Left cardiac atrium (tissue), 4 donors: Measurements from ENCODE around the gene FABP7. TPM values are rescaled to one million over a fixed set of nuclear protein-coding genes. Genes with fewer than 3 reads are reported as not detected.

Experiments used
- ATAC-seq, 2 donors: fragments of 200-7000 bp; cut with Tn5 transposase; one replicate each; pipeline ENCODE4 v1.9.1; 2020; ENCODE audit warnings: mild to moderate bottlenecking in 2 of 2, moderate library complexity in 2 of 2
- DNase-seq: peaks from one replicate; pipeline ENCODE4 v3.0.0-alpha.2; 2020
- intact Hi-C, 2 donors: fragments of 100-400 bp; cut with DNase I; formaldehyde crosslinking; loops; one replicate each; pipeline versions ENCODE4 v1.14.1 to v1.15.1; 2022 to 2023
- total RNA-seq, 2 donors: library from RNA; stranded (reverse); fragmentation: NEBNext Ultra II Directional; extraction: Animal tissue kit (Norgen Biotek cat#: 25700); gene quantifications; one replicate each; pipeline ENCODE4 v1.2.1, GENCODE V29; 2021
- donor health status: DM: no; HTN: yes; CAD: no.
- donor health status: DM: no; HTN: yes; CAD: no; lungs with severe emphysema.
- donor health status: DM: yes; HTN: yes; CAD: no.
- donor health status: Dilated cardiomyopathy.

The FABP7 gene
- total RNA-seq, 2 donors from 2014 or later: 0.21 TPM; not detected in 1

DNA sequence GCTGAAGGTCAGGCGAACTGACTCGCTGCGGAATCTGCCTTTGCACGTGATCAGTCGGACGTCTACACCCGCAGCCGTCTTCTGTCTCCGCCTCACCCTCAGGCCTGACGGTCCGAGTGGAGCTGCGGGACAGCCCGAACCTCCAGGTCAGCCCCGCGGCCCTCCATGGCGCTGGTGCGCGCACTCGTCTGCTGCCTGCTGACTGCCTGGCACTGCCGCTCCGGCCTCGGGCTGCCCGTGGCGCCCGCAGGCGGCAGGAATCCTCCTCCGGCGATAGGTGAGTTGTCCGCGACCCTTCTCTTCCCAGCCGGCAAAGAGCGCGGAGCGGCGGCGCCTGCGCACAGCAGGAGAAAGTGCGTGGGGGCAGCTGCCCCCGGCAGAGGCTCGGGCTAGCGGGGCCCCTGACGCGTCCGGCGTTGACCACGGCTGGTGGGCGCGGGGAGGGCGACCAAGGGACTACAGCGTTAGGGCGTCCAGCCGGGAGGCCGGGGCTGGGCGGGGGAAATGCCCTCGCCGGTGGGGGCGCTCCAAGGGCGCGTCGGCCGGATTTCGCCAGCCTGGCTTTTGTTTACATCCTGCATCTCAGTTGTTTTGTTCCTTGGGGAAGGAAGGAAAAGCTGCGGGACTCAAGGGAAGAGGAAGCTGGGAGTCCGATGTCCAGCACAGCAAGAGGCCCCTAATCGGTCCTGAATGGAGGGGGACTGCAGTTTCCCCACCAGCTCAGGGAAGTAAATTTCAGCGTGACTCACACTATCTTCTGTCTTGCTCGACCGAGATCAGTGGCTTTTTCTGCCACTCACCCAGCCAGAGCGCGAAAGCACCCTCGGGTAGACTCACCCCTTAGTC lies 9.9 kb downstream of the FABP7 start, which contains the start of gene SMPDL3A:
SMPDL3A (plus strand) TSS at position 77 of the 846 bp plus-strand sequence; CDS start at position 166, 89 bp downstream.
- ATAC-seq (peak; percentile 88 to 92), DNase-seq (peak; percentile 69)
- intact Hi-C loops: no loop called here

DNA sequence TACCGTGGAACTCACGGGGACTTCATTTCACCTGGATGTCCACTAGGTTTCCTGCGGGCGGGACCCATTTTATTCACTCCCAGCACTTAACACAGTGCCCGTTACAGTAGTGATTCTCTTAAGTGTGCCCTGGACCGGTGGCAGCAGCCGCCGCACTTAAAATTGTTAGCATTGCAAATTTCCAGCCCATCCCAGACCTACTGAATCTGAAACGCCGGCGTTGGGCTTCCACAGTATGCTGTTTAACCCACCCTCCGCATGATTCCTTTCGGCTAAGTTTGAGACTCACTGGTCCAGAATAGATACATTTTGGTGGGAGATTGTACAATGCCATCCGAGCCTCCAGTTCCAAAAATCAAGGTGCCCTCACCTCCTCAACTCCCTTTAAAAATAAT lies 10.5 kb downstream of the FABP7 start:
- intact Hi-C loops: no loop called here

DNA sequence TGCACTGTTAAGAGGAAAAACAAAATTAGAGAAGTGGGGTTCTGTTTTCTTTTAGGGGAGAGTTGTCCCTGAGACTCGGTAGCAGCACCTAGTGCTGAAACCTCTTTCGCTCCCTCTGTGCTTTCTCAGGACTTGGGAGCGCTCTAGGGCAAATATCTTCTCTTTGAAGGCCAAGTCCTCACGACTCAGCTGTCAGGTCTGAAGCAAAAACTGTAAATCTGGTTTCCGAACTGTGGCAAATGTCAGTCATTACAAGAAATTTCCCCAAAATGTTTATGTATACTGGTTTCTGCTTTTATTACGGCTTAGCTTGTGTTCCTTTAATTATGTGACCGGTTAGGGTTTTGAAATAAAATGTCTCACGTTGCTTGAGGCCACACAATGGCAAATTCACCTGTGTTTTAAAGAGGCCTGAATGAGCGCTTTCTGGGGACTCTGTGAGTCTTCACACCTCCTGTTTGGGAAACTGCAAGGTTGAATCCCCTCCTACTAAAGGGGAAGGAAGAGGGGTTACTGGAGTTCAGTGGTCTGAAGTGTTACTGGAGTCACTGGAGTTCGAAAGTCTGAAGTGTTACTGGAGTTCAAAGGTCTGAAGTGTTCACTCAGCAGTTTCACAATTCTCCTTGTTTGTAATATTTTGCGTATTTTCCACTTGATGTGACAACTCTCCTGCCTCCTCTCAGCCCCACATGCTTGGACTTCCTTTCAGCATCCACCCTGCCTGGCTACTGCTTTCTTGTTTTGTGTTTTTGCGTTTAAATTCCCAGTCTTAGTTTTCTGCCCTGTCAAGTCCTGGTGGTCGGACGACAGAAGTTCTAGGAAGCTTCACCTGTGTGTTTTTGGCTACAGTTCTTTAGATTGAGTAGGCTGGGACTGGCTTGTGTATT lies 11.2 kb downstream of the FABP7 start:
- DNase-seq (no peak), ATAC-seq (no peak)
- intact Hi-C loops: no loop called here

More for the DNA sequence above, 10.5 kb downstream of the FABP7 start:
- peak in 1 of 2 donors; percentile 24 for ATAC-seq
- peak; percentile 30 for DNase-seq

DNA sequence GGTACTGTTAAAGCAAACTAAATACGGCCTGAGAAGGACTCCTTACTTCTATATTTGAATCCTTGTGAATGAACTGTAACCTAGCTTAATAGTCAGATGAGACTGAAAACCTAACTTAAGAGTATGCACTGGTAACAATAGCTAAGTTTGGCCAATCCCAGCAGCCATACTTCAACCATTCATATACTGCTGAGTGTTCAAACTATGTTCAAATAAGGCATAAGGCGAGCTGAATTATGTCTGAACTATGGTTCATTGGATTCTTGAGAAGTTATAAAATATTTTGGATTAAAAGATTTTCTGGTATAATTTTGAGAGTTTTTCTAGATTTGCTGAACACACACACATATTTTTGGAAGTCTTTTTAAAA lies 11.8 kb downstream of the FABP7 start:
- DNase-seq (no peak), ATAC-seq (no peak)
- intact Hi-C loops: no loop called here

DNA sequence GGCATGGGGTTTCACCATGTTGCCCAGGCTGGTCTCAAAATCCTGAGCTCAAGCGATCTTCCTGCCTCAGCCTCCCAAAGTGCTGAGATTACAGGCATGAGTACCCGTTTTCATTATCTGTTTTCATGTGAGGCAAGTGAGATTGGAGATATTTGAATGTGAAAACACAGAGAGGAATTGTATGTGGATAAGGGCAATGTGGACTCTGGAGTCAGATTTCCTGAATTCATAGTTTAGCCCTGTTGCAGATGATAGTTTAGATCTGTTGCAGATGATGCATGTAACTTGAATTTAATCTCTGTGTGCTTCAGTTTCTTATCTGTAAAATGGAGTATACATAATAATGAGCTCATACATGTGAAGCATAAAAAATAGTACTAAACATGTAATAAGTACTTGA lies 13.2 kb downstream of the FABP7 start:
- intact Hi-C loops: no loop called here
- DNase-seq: no peak
- ATAC-seq: no peak

DNA sequence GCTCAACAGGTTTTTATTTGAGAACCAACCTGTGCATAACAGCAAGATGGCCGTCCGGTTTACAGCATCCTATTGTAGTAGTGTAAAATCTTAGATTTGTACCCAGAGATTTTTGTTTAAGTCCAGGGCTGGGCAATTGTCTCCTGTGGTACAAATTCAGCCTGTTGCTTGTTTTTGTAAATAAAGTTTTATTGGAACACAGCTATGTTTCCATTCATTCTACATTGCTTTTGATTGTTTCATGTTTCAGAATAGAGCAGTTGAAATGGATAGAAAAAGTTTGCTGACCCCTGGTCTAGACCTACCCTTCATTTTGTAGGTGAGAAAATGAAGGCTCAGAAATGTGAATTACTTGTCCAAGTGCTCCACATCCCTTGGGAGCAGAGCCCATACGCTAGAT lies 18.0 kb downstream of the FABP7 start:
- intact Hi-C loops: no loop called here
- no peak for DNase-seq
- no peak for ATAC-seq

DNA sequence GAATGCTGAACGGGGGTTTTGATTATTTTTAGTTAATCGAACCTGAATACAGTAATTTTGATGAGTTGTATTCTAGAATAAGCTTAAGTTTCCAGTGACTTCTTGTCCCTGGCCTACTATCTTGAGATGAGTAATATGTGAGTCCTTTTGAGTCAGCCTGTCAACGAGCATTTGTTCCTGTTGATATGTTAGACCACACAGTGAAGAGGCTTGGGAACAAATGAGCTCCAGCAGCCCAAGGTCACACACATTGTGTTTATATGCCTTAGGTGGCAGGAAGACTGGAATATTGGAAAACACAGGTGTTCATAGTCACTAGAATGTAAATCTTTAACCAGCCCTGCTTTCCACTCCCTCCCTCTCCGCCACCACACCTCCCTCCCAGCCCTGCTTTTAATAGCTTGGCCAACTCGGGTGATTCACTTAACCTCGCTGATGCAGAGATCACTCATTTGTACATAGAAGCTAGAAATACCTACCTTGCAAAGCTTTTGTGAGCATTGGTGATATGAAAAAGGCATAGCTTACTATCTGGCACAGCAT lies 18.7 kb downstream of the FABP7 start:
- intact Hi-C loops: no loop called here
- DNase-seq (no peak), ATAC-seq (peak in 1 of 2 donors; percentile 91)

DNA sequence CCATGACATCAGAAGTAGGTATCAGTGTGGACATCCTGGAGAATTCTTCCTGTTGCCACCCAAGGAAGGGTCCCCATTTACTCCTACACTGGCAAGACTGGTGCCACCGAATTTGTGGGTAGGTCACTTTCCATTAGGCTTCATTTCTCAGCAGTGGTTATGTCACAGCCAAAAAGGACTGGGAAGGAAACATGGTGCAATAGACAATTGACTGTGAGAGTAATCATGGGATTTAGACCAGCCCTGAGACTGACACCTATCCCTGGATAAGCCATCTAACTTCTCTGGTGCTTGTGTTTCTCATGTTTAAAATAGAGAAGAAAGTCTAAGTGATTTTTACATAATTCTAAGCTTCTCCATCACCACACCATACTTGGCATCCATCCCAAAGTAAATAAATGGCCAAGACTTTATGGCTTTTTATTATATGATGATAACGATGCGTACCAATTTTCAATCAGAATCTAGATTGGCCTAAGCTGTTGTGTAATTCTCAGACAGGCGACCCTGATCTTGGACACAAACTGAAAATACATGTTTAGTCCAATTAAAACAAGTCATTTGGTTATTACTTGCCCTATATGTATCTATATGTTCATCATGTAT lies 19.7 kb downstream of the FABP7 start:
- intact Hi-C loops: no loop called here
- peak in 1 of 2 donors; percentile 28 for ATAC-seq
- DNase-seq: no peak

DNA sequence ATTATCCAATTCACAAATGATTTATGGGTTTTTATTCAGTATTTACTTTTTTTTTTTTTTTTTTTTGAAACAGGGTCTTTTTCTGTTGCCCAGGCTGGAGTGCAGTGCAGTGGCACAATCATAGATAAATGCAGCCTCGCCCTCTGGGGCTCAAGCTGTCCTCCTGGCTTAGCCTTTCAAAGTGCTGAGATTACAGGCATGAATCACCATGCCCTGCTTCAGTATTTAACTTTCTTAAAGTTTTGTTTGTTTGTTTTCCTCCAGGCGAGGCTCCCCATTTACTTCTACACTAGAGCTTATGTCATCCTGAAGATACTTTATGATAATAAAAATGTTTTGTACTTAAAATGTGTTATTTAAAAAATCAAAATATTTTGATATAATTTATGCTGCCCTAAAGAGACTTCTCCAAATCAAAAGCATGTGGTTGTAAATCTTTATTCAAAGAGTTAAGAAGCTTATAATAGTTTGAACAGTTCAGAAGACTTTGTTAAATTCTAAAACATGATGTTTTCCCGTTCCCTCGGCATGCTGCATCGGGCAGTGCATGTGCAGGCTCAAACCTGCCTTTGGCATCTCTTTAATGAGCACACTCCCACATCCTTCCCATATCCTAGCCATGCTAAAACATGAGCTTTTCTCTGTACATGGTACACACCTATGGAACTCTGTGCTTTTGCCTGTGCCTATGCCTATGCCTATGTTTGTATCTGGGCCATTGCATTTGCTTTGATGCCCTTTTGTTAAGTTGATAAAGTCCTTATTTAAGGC lies 20.6 kb downstream of the FABP7 start:
- ATAC-seq: peak in 1 of 2 donors; percentile 70
- intact Hi-C loops: no loop called here

DNA sequence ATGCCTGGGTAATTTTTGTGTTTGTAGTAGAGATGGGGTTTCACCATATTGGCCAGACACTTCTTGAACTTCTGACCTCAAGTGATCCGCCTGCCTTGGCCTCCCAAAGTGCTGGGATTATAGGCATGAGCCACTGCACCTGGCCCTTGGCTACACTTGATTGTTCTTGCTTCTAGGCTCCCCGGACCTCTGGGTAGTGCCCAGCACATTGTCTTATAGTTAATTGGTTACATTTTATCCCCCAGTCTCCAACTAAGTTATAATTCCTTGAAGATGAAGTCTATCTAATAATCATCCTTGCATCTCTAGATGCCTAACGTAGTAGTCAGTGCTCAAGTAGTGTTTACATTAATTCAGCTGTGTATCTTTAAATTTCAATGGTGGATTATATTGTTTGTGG lies 21.4 kb downstream of the FABP7 start:
- no peak for ATAC-seq
- no peak for DNase-seq
- intact Hi-C loops: no loop called here

More for the DNA sequence above, 20.6 kb downstream of the FABP7 start:
- no peak for DNase-seq

DNA sequence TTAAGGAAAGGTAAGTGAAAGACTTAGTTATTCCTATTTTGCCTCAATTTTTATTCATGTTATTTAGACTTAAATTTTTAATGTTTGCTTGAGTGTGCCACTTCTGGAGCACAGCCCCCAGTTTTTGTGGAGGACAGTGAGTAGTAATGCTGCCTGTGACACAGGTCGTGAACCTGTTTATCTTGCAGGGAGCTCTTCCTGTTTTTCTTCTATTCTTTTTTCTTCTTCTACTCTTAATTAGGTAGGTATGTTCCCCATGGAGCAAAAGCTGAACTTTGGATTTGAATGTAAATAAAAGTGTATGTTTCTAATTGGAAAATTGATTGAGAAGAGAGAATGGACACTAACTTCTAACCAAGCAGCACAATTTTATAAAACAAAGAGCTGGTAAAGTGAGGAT lies 21.9 kb downstream of the FABP7 start:
- intact Hi-C loops: no loop called here
- DNase-seq: no peak

DNA sequence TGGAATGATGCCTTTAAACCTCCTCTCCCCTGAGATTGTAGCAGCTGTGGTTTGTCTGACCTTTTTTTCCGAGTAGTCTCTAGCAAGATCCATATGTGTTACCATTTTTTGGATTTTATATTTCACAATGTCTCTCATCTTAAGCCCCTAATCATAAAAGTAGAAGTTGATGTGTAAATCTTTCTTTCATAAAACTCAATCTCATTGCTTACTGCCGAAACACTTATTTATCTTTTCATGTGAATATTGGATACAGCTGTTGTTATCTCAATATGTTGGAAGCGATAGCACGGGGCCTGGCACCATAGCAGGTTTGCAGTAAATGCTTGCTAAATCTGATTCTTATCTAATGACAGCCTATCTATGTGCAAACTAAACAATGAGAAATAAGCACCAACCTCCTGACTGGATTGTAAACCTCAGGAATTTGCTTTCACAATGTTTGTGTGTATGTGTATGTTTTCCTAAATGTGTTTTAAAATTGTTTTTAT lies 23.7 kb downstream of the FABP7 start:
- no peak for ATAC-seq
- intact Hi-C loops: no loop called here

More for the DNA sequence above, 21.9 kb downstream of the FABP7 start:
- no peak for ATAC-seq

DNA sequence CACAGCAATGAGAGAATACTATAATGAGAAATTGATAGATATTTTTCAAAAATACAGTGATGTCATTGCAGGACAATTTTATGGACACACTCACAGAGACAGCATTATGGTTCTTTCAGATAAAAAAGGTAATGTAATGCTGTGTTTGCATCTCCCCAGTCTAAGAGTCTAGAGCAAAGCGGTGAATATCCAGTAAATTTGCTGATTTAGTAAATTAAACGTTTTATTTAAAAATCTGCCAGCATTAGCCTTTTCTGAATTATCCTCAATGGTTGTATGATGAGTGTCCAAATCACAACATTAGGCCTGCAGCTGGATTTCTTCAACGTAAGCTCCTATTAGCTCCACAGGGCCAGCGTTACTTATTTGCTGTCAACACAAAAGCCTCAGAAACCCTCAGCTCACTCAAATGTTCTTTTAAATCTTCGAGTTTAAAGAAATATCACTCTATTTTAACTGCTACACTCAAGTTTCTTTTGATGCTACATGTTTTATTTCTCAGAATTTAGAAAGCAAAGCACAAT lies 25.5 kb downstream of the FABP7 start:
- DNase-seq: no peak
- intact Hi-C loops: no loop called here
- ATAC-seq: no peak

More for the DNA sequence above, 23.7 kb downstream of the FABP7 start:
- no peak for DNase-seq

DNA sequence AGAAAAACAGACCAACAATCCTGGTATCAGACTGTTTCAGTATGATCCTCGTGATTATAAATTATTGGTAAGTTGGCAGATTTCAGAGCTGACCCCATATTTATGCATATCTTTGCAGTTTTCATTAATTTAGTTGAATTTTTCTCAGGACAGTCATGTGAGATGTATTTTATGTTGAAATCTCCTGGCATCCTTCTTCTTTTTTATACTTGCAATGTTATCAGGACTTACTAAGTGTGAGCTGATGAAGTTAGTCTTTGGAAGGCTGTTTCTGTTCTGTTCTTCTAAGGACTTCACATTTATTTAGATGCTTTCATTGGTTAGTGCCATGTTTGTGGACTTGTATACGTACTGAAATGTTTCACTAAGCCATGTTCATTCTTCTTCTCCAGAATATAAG lies 26.8 kb downstream of the FABP7 start:
- intact Hi-C loops: no loop called here
- peak in 1 of 2 donors; percentile 53 for ATAC-seq

DNA sequence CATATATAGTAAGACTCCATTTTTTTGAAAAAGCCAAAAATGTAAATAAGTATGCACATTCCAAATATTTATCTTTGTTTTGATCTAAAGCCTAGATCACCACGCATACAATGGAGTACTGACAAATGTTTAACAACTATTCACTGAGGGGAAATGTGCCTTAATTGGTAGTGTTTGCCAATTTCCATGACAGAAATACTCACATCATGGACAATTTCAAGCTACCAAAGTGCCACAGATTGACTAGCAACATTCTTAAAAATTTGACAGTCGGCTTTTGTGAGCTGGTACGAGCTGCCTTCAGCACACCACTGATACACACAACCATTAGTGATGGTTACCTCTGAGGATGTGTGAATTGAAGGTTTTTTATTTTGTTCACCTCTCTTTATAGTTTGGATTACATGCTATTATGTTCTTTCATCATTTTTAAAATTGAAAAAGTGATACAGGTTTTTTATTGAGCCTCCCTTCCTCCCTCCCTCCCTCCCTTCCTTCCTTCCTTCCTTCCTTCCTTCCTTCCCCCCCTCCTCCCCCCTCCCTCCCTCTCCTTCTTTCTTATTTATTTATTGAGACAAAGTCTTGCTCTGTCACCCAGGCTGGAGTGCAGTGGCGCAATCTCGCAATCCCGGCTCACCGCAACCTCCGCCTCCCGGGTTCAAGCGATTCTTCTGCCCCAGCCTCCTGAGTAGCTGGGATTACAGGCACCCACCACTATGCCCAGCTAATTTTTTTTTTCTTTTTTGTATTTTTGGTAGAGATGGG lies 28.8 kb downstream of the FABP7 start:
- intact Hi-C loops: no loop called here

More for the DNA sequence above, 26.8 kb downstream of the FABP7 start:
- DNase-seq: no peak

DNA sequence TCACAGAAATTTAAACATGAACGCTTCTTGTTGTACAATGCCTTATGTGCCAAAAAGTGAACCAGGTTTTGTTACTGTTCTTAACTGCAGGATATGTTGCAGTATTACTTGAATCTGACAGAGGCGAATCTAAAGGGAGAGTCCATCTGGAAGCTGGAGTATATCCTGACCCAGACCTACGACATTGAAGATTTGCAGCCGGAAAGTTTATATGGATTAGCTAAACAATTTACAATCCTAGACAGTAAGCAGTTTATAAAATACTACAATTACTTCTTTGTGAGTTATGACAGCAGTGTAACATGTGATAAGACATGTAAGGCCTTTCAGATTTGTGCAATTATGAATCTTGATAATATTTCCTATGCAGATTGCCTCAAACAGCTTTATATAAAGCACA lies 29.5 kb downstream of the FABP7 start:
- DNase-seq: no peak
- intact Hi-C loops: no loop called here
- no peak for ATAC-seq

More for the DNA sequence above, 28.8 kb downstream of the FABP7 start:
- ATAC-seq (no peak), DNase-seq (no peak)

DNA sequence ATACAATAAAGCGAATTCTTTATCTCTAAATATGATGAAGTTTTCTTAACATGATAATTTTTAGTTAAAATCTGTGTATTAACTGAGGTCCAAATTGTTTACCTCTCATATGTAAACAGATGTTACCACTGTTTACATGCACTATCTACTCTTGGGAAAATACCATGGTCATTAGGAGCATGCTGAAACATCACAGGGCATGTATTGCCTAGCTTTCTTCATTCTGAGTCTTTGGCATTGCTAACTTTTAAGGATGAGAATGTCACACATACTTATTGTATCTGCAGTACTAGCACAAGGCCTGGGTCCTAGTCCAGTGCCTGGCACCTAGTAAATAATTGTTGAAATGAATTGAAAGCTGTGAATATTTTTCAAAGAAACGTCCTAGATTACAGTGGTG lies 30.2 kb downstream of the FABP7 start:
- intact Hi-C loops: no loop called here
- DNase-seq (no peak), ATAC-seq (no peak)
